PC-3 (cell line): Measurements from ENCODE around the gene C9orf57. TPM values are rescaled to one million over a fixed set of nuclear protein-coding genes. Genes with fewer than 3 reads are reported as not detected.

Experiments
- ATAC-seq: fragments of 200-7000 bp; cut with Tn5 transposase; 2 replicates; pipeline ENCODE4 v1.9.1; 2020; ENCODE audit warnings: mild to moderate bottlenecking, moderate library complexity
- BruUV-seq: library from RNA; stranded (reverse); fragments of 400-500 nt; replicated peaks from 2 replicates; lab custom pipeline; 2021; lab: Mats Ljungman, UMichigan
- CTCF ChIA-PET: fragments of 300-600 bp; sonication (Branson Sonifier 250); formaldehyde crosslinking; loops from one replicate; lab custom pipeline; 2022; ENCODE audit warnings: antibody characterized with exemption; lab: Charles Lee
- POLR2A ChIA-PET: fragments of 300-600 bp; sonication (Branson Sonifier 250); formaldehyde crosslinking; loops from one replicate; lab custom pipeline; 2022; ENCODE audit warnings: antibody characterized with exemption; ENCODE audit not compliant: unreplicated experiment; lab: Charles Lee
- DNase-seq: peaks from one replicate; pipeline ENCODE4 v3.0.0-alpha.2; 2015
- H2AFZ ChIP-seq: fragments of 300-600 bp; sonication (generic); 2 replicates; pipeline ENCODE4 v1.6.0; 2016; ENCODE audit warnings: antibody characterized with exemption, low read length
- H3F3A ChIP-seq: fragments of 300-600 bp; sonication (generic); one replicate; pipeline ENCODE4 v1.6.0; 2017; ENCODE audit warnings: antibody characterized with exemption, low read length, control low read depth, mild to moderate bottlenecking; ENCODE audit not compliant: unreplicated experiment
- H3K27ac ChIP-seq: fragments of 300-600 bp; sonication (generic); 2 replicates; pipeline ENCODE4 v1.5.1; 2016; ENCODE audit warnings: mild to moderate bottlenecking, low read length
- H3K27me3 ChIP-seq: fragments of 300-600 bp; sonication (generic); 2 replicates; pipeline ENCODE4 v1.6.1; 2016; ENCODE audit warnings: low read length, mixed read lengths
- H3K36me3 ChIP-seq: fragments of 300-600 bp; sonication (generic); 2 replicates; pipeline ENCODE4 v1.6.1; 2016; ENCODE audit warnings: low read depth, mixed run types, low read length, mixed read lengths
- H3K4me1 ChIP-seq: fragments of 300-600 bp; sonication (generic); 2 replicates; pipeline ENCODE4 v1.5.1; 2016; ENCODE audit warnings: low read length; ENCODE audit not compliant: insufficient read depth
- H3K4me2 ChIP-seq: fragments of 300-600 bp; sonication (generic); 2 replicates; pipeline ENCODE4 v1.6.0; 2016; ENCODE audit warnings: low read length
- H3K4me3 ChIP-seq: fragments of 300-600 bp; sonication (generic); 2 replicates; pipeline ENCODE4 v1.5.1; 2016; ENCODE audit warnings: mild to moderate bottlenecking, low read length, mixed read lengths
- H3K79me2 ChIP-seq: fragments of 300-600 bp; sonication (generic); 2 replicates; pipeline ENCODE4 v1.6.1; 2017; ENCODE audit warnings: low read length, mixed read lengths
- H3K9ac ChIP-seq: fragments of 300-600 bp; sonication (generic); 2 replicates; pipeline ENCODE4 v1.6.0; 2016; ENCODE audit warnings: mild to moderate bottlenecking, low read length
- H3K9me2 ChIP-seq: fragments of 300-600 bp; sonication (generic); replicated peaks from 2 replicates; pipeline ENCODE4 v1.6.1; 2016; ENCODE audit warnings: mixed run types, low read length, mixed read lengths
- H3K9me3 ChIP-seq: fragments of 300-600 bp; sonication (generic); 2 replicates; pipeline ENCODE4 v1.6.1; 2016; ENCODE audit warnings: low read length, mixed read lengths
- H4K20me1 ChIP-seq: fragments of 300-600 bp; sonication (generic); 2 replicates; pipeline ENCODE4 v1.6.1; 2016; ENCODE audit warnings: low read length, mixed read lengths
- EZH2 ChIP-seq: fragments of 300-600 bp; sonication (generic); IDR thresholded peaks from one replicate; pipeline ENCODE4 v1.6.1; 2017; ENCODE audit warnings: antibody characterized with exemption, mild to moderate bottlenecking, low read length; ENCODE audit not compliant: unreplicated experiment
- EZH2phosphoT487 ChIP-seq: fragments of 300-600 bp; sonication (generic); IDR thresholded peaks from 2 replicates; pipeline ENCODE4 v1.6.1; 2018; ENCODE audit warnings: mild to moderate bottlenecking, antibody characterized with exemption, low read length, borderline replicate concordance
- intact Hi-C: fragments of 100-400 bp; cut with micrococcal nuclease; formaldehyde crosslinking; loops from 2 replicates; pipeline ENCODE4 v1.9.0; 2023
- total RNA-seq: library from RNA; depleted of rRNA; stranded (reverse); fragments of >200 nt; gene quantifications from 2 replicates; pipeline ENCODE4 v1.2.3, GENCODE V29; 2014
- TF ChIP-seq, protein P1 (sequence below): fragments of 300-600 bp; sonication (generic); conservative IDR thresholded peaks from 2 replicates; pipeline ENCODE4 v1.5.1; 2017; ENCODE audit warnings: antibody characterized with exemption, low read depth, mild to moderate bottlenecking, low read length

C9orf57 gene
- total RNA-seq, 1 experiment from 2014 or later, result not detected

DNA sequence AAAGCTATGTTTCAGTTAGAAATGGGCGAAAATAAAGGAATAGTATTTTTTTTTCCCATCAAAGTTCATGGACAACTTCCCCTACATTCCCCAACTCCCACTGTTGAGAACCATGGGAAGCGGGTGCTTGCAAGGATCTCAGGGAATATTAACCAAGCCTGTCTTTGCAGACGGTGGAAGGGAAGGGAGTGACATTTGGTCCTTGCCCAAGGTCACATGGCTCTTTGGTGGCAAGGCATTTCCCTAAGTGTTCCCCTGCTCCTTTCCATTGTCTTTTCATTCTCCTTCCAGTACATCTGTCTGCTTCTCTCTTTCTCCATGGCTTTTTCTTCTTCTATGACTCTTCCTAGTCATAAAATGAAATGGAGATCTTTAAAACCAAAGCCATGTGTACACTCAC lies 19.0 kb downstream of the C9orf57 start:
- no TSS peak for BruUV-seq
- no peaks in the 10 kb centered on the region for H4K20me1 ChIP-seq
- H3K79me2 ChIP-seq, result no peaks in the 10 kb centered on the region
- H3K27me3 ChIP-seq, result no peaks in the 10 kb centered on the region
- ChIA-PET POLR2A (no interaction called here), CTCF (no interaction called here)
- intact Hi-C loops, result no loop called here
- H3K4me2 ChIP-seq, result peak overlapping the region; percentile 50; the same call in 1 of the 2 replicates
- H3K4me1 ChIP-seq, result peaks cover 8% of the 10 kb centered on the region; the same call in 1 of the 2 replicates
- no peaks in the 10 kb centered on the region for H3K36me3 ChIP-seq
- no peak overlapping the region for H3K9ac ChIP-seq
- H3K4me3 ChIP-seq, result no peak overlapping the region
- peak overlapping the region; percentile 57; the same call in 1 of the 2 replicates for H2AFZ ChIP-seq
- no peak for TF ChIP-seq EZH2phosphoT487
- no peak for TF ChIP-seq EZH2
- TF ChIP-seq, protein P1, sequence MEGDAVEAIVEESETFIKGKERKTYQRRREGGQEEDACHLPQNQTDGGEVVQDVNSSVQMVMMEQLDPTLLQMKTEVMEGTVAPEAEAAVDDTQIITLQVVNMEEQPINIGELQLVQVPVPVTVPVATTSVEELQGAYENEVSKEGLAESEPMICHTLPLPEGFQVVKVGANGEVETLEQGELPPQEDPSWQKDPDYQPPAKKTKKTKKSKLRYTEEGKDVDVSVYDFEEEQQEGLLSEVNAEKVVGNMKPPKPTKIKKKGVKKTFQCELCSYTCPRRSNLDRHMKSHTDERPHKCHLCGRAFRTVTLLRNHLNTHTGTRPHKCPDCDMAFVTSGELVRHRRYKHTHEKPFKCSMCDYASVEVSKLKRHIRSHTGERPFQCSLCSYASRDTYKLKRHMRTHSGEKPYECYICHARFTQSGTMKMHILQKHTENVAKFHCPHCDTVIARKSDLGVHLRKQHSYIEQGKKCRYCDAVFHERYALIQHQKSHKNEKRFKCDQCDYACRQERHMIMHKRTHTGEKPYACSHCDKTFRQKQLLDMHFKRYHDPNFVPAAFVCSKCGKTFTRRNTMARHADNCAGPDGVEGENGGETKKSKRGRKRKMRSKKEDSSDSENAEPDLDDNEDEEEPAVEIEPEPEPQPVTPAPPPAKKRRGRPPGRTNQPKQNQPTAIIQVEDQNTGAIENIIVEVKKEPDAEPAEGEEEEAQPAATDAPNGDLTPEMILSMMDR, result no peak
- H3K9me3 ChIP-seq, result no peaks in the 10 kb centered on the region
- H3K27ac ChIP-seq, result 0 out of 2 replicates have a peak overlapping the region, but pooled peaks have one; percentile 3
- DNase-seq, result no peak
- H3F3A ChIP-seq, result no peaks in the 10 kb centered on the region
- no peaks in the 10 kb centered on the region for H3K9me2 ChIP-seq
- no peak for ATAC-seq

DNA sequence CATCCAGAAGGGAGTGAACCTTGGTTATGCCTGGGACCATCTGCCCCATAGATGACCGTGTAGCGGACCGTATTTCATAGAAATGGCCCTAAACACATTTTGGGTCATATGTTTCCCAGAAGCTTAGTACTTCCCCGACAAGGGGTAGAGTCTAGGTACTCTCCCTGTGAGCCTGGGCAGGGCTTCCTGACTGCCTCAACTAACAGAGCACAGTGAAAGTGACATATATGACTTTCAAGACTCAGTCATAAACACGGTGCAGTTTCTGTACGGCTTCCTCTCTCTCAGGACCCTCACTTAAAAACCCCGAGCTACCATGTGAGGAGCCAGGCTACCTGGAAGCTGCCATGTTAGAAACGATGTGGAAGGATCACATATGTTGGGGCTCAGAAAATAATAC lies 20.9 kb downstream of the C9orf57 start:
- ATAC-seq (no peak), DNase-seq (no peak)
- Histone ChIP-seq H3K36me3 (no peaks in the 10 kb centered on the region), H3K4me3 (no peak overlapping the region), H3K79me2 (no peaks in the 10 kb centered on the region), H3F3A (no peaks in the 10 kb centered on the region), H2AFZ (no peak overlapping the region), H3K27ac (no peak overlapping the region), H3K4me1 (peaks cover 8% of the 10 kb centered on the region; the same call in 1 of the 2 replicates), H3K4me2 (no peak overlapping the region), H3K9me2 (no peaks in the 10 kb centered on the region), H3K9me3 (no peaks in the 10 kb centered on the region), H3K27me3 (no peaks in the 10 kb centered on the region), H3K9ac (no peak overlapping the region), H4K20me1 (no peaks in the 10 kb centered on the region)
- CTCF ChIA-PET, result interaction anchor here (1.2 to 1.5 kb wide), 2 partner anchors 54 to 232 kb away, joined by 4 to 8 read pairs; no protein-coding TSS in a partner anchor
- intact Hi-C loops, result loop anchor here (1.0 kb wide), 2 partner anchors 164 to 233 kb away; no protein-coding TSS in a partner anchor
- no TSS peak for BruUV-seq
- TF ChIP-seq EZH2, result no peak
- TF ChIP-seq, protein P1, result no peak
- no peak for TF ChIP-seq EZH2phosphoT487
- POLR2A ChIA-PET, result no interaction called here

DNA sequence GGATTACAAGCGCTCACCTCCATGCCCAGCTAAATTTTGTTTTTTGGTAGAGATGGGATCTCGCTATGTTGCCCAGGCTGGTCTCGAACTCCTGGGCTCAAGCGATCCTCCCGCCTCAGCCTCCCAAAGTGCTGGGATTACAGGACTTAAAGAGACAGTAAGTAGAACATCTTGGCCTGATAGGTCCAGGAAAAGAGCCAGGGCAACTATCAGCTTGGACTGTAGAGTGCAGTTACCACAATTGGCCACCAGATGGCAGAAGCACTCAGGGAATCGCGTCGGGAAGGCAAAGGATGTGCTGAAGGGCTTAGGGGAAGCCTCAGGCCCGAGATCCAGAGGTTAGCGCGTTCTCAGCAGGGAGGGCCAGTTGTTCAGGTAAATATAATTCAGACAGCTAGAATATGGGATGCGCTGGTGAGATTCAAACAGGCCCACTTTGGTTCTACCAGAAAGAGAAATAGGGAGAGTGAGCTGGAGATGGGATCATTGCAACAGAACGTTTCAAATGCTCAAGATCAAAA lies 21.5 kb downstream of the C9orf57 start:
- Histone ChIP-seq H3F3A (no peaks in the 10 kb centered on the region), H3K4me3 (no peak overlapping the region), H3K4me2 (no peak overlapping the region), H3K36me3 (no peaks in the 10 kb centered on the region), H2AFZ (no peak overlapping the region), H3K27me3 (no peaks in the 10 kb centered on the region), H4K20me1 (no peaks in the 10 kb centered on the region), H3K9me3 (no peaks in the 10 kb centered on the region), H3K27ac (no peak overlapping the region), H3K9ac (no peak overlapping the region), H3K9me2 (no peaks in the 10 kb centered on the region), H3K79me2 (no peaks in the 10 kb centered on the region), H3K4me1 (peaks cover 8% of the 10 kb centered on the region; the same call in 1 of the 2 replicates)
- peak; percentile 83 for ATAC-seq
- ChIA-PET POLR2A (no interaction called here), CTCF (interaction anchor here (0.8 to 1.5 kb wide), 3 partner anchors 53 to 284 kb away, joined by 3 to 8 read pairs (median 4); no protein-coding TSS in a partner anchor)
- TF ChIP-seq EZH2phosphoT487, result no peak
- TF ChIP-seq, protein P1, result peak; percentile 81
- no peak for TF ChIP-seq EZH2
- peak; percentile 80 for DNase-seq
- no TSS peak for BruUV-seq
- intact Hi-C loops, result loop anchor here (1.0 kb wide), 2 partner anchors 164 to 233 kb away; no protein-coding TSS in a partner anchor
